Activated T-helper 9 cell treated with anti-CD3 and anti-CD28 coated beads, Interleukin-2, amount 50 U/mL, for 16 hours (primary cell): ENCODE measurements around the gene PLCD1.
"Not testable (repeated sequence)": the region's sequence is repeated elsewhere in the genome, so short reads cannot be mapped to it uniquely, and the experiment has no call there.

Experiments
- DNase-seq: peaks from one replicate; pipeline ENCODE4 v3.0.0-alpha.2; 2020; ENCODE audit warnings: low read depth

The PLCD1 gene

GRCh38 chr3:38029400-38030125, at the start of gene PLCD1:
TSS of gene PLCD1 (minus strand) at chr3:38029642. CDS start at chr3:38029539, 103 bp downstream.
- DNase-seq: peak; percentile 30

DNA sequence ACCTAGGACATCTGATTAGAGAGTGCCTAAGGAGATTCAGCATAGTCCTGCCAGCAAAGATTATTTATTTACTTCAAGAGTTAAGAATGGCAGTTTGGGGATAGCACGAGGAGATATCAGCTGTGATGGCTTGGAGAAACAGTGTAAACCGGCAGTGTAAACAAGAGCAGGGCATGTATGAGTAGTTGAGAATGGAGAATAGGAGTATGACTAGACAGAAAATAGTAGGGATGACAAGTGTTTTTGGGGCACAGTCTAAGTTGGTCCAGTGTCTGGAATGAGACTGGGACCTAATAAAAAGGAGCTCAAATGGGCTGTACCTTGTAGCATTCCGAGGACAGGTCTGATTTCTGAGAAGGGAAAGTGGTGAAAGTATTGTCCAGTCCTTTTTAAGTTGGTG, 47.6 kb upstream of the PLCD1 start:
- DNase-seq: not testable (repeated sequence)

- no peak for DNase-seq
These were observed 40.6 kb upstream of the PLCD1 start for GRCh38 chr3:38070013-38070412.

DNA sequence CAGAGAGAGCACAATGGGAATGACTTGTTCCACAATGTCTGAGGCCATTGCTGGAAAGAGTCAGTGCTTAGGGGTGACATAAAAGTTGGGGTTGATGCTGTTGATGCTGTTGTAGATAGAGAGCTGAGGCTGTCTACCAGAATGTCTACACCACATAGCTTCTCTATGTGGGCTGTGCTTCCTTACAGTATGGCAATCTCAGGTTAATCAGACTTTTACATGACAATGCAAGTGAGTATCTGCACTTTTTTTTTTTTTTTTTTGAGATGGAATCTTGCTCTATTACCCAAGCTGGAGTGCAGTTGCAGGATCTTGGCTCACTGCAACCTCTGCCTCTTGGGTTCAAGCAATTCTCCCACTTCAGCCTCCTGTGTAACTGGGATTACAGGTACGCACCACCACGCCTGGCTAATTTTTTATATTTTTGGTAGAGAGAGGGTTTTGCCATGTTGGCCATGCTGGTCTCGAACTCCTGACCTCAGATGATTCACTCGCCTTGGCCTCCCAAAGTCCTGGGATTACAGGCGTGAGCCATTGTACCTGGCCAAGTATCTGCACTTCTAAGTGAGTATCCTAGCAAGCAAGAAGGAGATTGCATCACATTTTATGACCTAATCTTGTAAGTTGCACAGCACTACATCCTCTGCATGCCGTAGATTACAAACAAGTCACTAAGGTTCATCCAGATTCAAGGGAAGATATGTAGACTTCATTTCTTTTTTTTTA, 38.2 kb upstream of the PLCD1 start:
- DNase-seq: no peak

DNA sequence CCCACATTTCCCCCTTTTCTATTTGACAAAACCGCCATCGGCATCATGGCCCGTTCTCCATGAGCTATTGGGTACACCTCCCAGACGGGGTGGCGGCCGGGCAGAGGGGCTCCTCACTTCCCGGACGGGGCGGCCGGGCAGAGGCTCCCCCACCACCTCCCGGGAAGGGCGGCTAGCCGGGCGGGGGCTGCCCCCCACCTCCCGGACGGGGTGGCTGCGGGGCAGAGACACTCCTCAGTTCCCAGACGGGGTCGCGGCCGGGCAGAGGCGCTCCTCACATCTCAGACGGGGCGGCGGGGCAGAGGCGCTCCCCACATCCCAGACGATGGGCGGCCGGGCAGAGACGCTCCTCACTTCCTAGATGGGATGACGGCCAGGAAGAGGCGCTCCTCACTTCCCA, 35.0 kb upstream of the PLCD1 start:
- not testable (repeated sequence) for DNase-seq

GRCh38 chr3:38062809-38063208, 33.4 kb upstream of the PLCD1 start:
- no peak for DNase-seq

DNA sequence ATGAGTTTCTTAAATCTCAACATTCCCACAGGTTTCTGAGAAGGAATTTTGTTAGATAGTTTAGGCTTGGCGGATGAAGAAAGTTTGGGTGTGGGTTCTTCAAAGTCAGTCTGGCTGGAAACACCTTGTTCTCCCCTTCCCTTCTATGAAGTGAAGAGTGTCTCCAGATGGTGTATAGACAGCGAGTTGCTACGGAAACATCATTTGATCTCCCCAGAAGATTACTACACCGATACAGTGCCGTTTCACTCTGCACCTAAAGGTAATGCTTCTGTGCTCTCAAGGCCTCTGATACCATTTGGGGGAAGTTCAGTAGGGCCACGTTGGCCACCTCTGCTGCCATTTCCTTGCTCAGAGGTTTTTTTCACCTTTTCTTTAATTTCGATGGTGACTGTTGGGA, 30.1 kb upstream of the PLCD1 start:
- no peak for DNase-seq

GRCh38 chr3:38059148-38059547, 29.7 kb upstream of the PLCD1 start:
- no peak for DNase-seq

- no peak for DNase-seq
These were observed 25.1 kb upstream of the PLCD1 start for GRCh38 chr3:38054499-38055001.

DNA sequence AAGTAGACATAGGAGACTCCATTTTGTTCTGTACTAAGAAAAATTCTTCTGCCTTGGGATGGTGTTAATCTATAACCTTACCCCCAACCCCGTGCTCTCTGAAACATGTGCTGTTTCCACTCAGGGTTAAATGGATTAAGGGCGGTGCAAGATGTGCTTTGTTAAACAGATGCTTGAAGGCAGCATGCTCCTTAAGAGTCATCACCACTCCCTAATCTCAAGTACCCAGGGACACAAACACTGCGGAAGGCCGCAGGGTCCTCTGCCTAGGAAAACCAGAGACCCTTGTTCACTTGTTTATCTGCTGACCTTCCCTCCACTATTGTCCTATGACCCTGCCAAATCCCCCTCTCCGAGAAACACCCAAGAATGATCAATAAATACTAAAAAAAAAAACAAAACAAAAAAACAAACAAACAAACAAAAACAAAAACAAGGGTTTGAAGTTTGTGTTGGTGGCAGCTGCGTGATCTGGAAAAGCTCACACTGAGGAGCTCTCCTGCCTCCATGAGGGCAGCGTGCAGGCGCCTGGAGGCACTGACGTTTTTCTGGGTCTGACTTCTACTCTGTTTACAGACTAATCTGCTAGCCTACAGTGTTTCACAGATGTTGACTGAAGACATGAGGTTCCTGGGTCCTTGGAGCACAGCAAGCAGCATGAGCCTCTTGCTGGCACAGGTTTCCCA, 24.5 kb upstream of the PLCD1 start:
- not testable (repeated sequence) for DNase-seq

GRCh38 chr3:38053286-38053685, 23.8 kb upstream of the PLCD1 start:
- DNase-seq: not testable (repeated sequence)

- DNase-seq: no peak
These were observed 21.7 kb upstream of the PLCD1 start for GRCh38 chr3:38051131-38051530.

DNA sequence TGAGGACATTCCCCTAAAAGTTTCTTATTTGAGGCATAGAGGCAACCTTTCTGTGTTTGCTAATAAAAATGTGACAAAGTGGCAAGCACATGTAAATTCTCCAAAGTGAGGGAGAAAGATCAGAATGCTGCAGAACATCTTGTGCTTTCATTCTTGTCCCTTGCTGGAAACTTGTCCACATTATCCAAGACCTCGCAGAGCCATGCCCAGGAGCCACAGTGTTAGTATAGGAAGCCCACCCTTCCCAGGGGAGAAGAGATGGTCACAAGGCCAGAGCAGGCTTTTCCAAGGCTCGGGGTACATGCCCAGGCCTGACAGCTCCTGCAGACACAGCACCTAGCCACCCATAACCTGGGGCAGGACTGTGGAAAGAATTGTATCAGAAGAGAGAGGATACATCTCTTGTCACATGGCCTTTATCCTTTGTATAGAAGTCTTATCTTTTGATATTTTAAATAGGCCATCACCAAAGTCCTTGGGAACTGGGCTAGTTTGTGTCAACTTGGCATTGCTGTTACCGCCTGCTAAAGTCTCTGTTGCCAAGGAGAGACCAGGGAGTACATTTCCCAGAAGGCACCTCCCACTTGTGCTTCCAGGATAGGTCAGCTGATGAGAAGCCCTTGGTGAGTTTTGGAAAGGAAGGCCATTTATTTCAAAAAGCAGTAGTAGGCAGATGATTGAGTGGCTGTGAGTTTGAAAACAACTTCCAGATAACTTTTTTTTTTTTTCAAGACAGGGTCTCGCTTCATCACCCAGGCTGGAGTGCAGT, 20.1 kb upstream of the PLCD1 start:
- no peak for DNase-seq

GRCh38 chr3:38047896-38048295, 18.5 kb upstream of the PLCD1 start:
- DNase-seq: no peak

- no peak for DNase-seq
These were observed 17.4 kb upstream of the PLCD1 start for GRCh38 chr3:38046821-38047220.

GRCh38 chr3:38046027-38046426, 16.6 kb upstream of the PLCD1 start:
- no peak for DNase-seq

DNA sequence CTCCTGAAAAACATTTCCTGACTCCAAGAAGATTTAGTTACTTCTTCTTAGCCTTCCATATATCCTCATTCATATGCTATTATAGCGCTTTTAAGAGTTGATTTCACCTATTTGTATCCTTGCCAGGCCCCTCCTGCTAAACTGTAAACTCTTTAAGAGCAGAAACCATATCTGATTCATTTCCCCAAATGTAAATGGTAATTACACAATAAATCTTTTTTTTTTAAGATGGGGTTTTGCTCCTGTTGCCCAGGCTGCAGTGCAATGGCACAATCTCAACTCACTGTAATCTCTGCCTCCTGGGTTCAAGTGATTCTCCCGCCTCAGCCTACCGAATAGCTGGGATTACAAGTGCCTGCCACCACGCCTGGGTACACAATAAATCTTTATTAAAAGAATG, 14.0 kb upstream of the PLCD1 start:
- no peak for DNase-seq

DNA sequence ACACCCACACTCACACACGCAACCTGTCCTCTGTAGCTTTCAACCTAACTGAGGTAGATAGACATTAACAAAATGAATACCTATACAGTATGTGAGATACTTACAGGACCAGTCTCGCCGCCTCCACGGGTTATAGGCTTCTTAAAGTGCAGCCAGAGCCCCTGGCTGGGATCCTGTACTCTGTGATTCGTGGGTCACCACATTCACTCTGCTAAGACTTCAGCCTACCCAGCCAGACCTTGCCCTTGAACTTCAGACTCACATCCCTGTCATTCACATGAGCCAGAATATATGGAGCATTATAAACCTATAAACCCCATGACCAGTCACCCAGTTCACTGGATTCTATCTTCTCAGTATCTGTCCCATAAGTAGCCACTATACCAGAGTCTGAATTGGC, 11.0 kb upstream of the PLCD1 start:
- DNase-seq: no peak

- peak; percentile 28 for DNase-seq
These were observed 10.4 kb upstream of the PLCD1 start for GRCh38 chr3:38039899-38040261.

- DNase-seq: peak; percentile 72
These were observed 9.9 kb upstream of the PLCD1 start, which contains the start of gene DLEC1 for GRCh38 chr3:38039101-38039898. TSS of gene DLEC1 (plus strand) at chr3:38039208. CDS start at chr3:38039226, 18 bp downstream.

DNA sequence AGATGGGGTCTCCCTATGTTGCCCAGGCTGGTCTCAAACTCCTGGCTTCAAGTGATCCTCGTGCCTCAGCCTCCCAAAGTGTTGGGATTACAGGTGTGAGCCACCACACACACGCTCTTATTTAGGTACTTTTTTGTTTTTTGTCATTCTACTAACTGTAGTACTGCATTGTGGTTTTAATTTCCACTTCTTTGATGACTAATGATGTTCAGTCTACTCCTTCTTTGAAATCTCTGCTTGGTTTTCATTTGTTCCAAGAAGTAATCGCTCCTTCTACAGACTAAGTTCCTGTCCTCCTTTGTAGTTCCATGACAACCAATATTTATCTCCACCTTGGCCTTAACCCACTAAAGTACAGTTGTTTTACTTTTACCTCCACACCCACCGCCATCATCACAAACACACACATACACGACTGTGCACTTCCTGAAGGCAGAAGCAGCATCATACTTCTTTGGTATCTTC, 9.0 kb upstream of the PLCD1 start:
- peak; percentile 14 for DNase-seq
